ENCODE measurements around the gene GLO1.
A peak's percentile ranks its signal among the peaks of the same experiment; 100 is the strongest.

Gene GLO1

GRCh38 chr6:38658418-38659167 lies 44.4 kb downstream of the GLO1 start:
- Mint-ChIP-seq H3K9me3 (no peaks in the 10 kb centered on the region), H3K27ac (peak overlapping the region; percentile 47), H3K27me3 (no peaks in the 10 kb centered on the region), H3K36me3 (ENCODE audit: low read depth) (peaks cover 7% of the 10 kb centered on the region), H3K4me1 (ENCODE audit: low read depth) (no peaks in the 10 kb centered on the region), H3K4me3 (no peak overlapping the region)

GRCh38 chr6:38656896-38657295 lies 46.0 kb downstream of the GLO1 start:
- H3K4me3 Mint-ChIP-seq = no peak overlapping the region
- peaks cover 7% of the 10 kb centered on the region for H3K36me3 Mint-ChIP-seq (ENCODE audit: low read depth)
- no peak overlapping the region for H3K27ac Mint-ChIP-seq
- no peaks in the 10 kb centered on the region for H3K27me3 Mint-ChIP-seq
- no peaks in the 10 kb centered on the region for H3K4me1 Mint-ChIP-seq (ENCODE audit: low read depth)
- no peaks in the 10 kb centered on the region for H3K9me3 Mint-ChIP-seq

GRCh38 chr6:38654263-38654662 lies 48.7 kb downstream of the GLO1 start:
- Mint-ChIP-seq H3K27ac (no peak overlapping the region), H3K4me3 (no peak overlapping the region), H3K36me3 (ENCODE audit: low read depth) (peaks cover 6% of the 10 kb centered on the region), H3K9me3 (no peaks in the 10 kb centered on the region), H3K27me3 (no peaks in the 10 kb centered on the region), H3K4me1 (ENCODE audit: low read depth) (no peaks in the 10 kb centered on the region)

GRCh38 chr6:38651121-38651784 lies 51.7 kb downstream of the GLO1 start:
- H3K27me3 Mint-ChIP-seq = no peaks in the 10 kb centered on the region
- H3K4me3 Mint-ChIP-seq = no peak overlapping the region
- no peaks in the 10 kb centered on the region for H3K4me1 Mint-ChIP-seq (ENCODE audit: low read depth)
- no peak overlapping the region for H3K27ac Mint-ChIP-seq
- H3K9me3 Mint-ChIP-seq = no peaks in the 10 kb centered on the region
- peaks cover 5% of the 10 kb centered on the region for H3K36me3 Mint-ChIP-seq (ENCODE audit: low read depth)

- Mint-ChIP-seq H3K27ac (no peak overlapping the region), H3K9me3 (no peaks in the 10 kb centered on the region), H3K27me3 (no peaks in the 10 kb centered on the region), H3K4me1 (ENCODE audit: low read depth) (no peaks in the 10 kb centered on the region), H3K4me3 (no peak overlapping the region), H3K36me3 (ENCODE audit: low read depth) (peaks cover 5% of the 10 kb centered on the region)
These were observed 52.7 kb downstream of the GLO1 start for GRCh38 chr6:38650207-38650752.

- Mint-ChIP-seq H3K36me3 (ENCODE audit: low read depth) (peaks cover 5% of the 10 kb centered on the region), H3K27ac (no peak overlapping the region), H3K9me3 (no peaks in the 10 kb centered on the region), H3K4me3 (no peak overlapping the region), H3K4me1 (ENCODE audit: low read depth) (no peaks in the 10 kb centered on the region), H3K27me3 (no peaks in the 10 kb centered on the region)
These were observed 53.2 kb downstream of the GLO1 start for GRCh38 chr6:38649744-38650143.

DNA sequence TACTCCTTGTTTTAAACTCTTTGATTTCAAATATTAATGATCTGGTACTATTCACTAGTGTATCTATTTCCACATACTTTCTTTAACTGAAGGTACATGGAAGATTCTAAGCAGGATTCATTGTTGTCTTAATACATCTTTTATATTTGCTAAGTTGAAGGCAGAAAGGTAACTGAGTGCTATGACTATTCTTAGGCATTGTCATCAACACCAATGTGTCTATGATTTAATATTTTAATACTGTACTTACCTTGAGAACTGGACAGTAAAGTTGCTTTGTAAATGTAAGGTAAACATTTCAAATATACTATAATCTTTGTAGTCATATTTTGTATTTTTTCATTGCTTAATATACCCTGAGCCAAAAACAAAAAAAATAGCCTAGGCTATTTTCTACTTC lies 54.3 kb downstream of the GLO1 start:
- H3K4me3 Mint-ChIP-seq = no peak overlapping the region
- H3K4me1 Mint-ChIP-seq (ENCODE audit: low read depth) = no peaks in the 10 kb centered on the region
- peaks cover 5% of the 10 kb centered on the region for H3K36me3 Mint-ChIP-seq (ENCODE audit: low read depth)
- H3K27me3 Mint-ChIP-seq = no peaks in the 10 kb centered on the region
- no peak overlapping the region for H3K27ac Mint-ChIP-seq
- H3K9me3 Mint-ChIP-seq = no peaks in the 10 kb centered on the region

DNA sequence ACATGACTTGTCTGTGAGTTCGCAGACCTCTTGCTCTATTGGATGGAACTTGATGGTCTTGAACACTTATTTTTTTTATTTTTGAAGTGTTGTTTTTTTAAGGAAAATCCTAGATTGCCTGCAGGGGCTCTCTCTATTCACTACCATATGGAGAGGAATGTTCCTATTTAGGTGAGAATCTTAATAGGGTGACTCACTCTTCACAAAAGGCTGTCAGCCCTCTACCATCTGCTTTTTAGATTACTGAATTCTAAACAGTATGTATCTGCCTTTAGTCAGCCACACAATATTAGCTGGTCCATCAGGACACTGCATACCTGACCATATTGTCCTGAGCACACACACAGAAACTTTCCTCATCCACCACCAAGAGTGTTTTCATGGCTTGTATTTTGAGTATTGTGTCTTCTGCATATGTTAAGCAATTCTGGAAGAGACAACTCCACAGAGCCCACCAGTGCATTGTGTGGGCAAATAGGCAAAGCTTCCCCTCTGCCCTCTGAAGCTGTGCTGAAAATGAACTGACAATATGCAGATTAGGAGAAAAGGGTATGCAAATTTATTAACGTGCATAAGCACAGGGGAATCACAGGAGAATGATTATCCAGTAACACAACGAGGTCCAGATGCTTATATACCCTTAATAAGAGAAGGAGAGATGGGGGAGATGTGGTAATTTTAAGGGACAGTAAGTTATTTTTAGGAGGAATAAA lies 56.6 kb downstream of the GLO1 start:
- no peaks in the 10 kb centered on the region for H3K27me3 Mint-ChIP-seq
- H3K36me3 Mint-ChIP-seq (ENCODE audit: low read depth) = peaks cover 3% of the 10 kb centered on the region
- no peaks in the 10 kb centered on the region for H3K4me1 Mint-ChIP-seq (ENCODE audit: low read depth)
- H3K9me3 Mint-ChIP-seq = no peaks in the 10 kb centered on the region
- H3K4me3 Mint-ChIP-seq = no peak overlapping the region
- H3K27ac Mint-ChIP-seq = no peak overlapping the region

GRCh38 chr6:38644951-38645350 lies 58.0 kb downstream of the GLO1 start:
- Mint-ChIP-seq H3K36me3 (ENCODE audit: low read depth) (no peaks in the 10 kb centered on the region), H3K27me3 (no peaks in the 10 kb centered on the region), H3K27ac (no peak overlapping the region), H3K9me3 (no peaks in the 10 kb centered on the region), H3K4me3 (no peak overlapping the region), H3K4me1 (ENCODE audit: low read depth) (peaks cover 8% of the 10 kb centered on the region)

DNA sequence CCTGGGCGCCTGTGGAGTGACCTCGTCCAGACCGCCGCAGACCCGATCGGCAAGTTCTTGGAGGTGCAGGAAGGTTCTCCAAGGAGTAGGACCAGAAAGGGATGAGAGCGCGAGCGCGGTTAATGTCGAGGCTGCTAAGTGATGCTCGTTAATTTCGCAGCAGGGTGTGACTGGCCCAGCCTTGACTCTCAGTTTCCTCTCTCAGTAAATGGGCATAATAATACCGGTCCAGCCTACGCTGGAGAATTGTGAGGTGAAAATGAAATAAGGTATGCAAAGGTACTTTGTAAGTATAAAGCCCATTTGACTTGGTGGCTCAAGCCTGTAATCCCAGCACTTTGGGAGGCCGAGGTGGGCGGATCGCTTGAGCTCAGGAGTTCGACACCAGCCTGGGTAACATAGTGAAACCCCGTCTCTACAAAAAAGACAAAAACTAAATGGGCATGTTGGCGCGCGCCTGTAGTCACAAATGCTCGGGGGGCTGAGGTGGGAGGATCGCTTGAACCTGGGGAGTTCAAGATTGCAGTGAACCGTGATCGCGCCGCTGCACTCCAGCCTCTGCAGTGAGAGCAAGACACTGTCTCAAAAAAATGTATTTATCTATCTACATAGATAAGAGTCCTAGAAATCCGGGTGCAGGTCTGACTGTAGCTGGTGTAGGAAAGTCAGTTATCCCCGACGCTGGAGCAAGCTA lies 62.6 kb downstream of the GLO1 start:
- Mint-ChIP-seq H3K27me3 (no peaks in the 10 kb centered on the region), H3K9me3 (no peaks in the 10 kb centered on the region), H3K4me1 (ENCODE audit: low read depth) (peaks cover 43% of the 10 kb centered on the region), H3K36me3 (ENCODE audit: low read depth) (no peaks in the 10 kb centered on the region), H3K4me3 (peak overlapping the region; percentile 91), H3K27ac (peak overlapping the region; percentile 88)

GRCh38 chr6:38639498-38640215 lies 63.3 kb downstream of the GLO1 start, which contains the start of gene BTBD9:
TSS of gene BTBD9 (minus strand) at chr6:38639929.
- Mint-ChIP-seq H3K36me3 (ENCODE audit: low read depth) (no peaks in the 10 kb centered on the region), H3K4me1 (ENCODE audit: low read depth) (peaks cover 50% of the 10 kb centered on the region), H3K9me3 (no peaks in the 10 kb centered on the region), H3K4me3 (peak within 1 kb of the TSS; percentile 91), H3K27me3 (no peaks in the 10 kb centered on the region), H3K27ac (peak within 1 kb of the TSS; percentile 88)

- Mint-ChIP-seq H3K27me3 (no peaks in the 10 kb centered on the region), H3K4me1 (ENCODE audit: low read depth) (peaks cover 57% of the 10 kb centered on the region), H3K4me3 (peak overlapping the region; percentile 91), H3K36me3 (ENCODE audit: low read depth) (no peaks in the 10 kb centered on the region), H3K9me3 (no peaks in the 10 kb centered on the region), H3K27ac (peak overlapping the region; percentile 66)
These were observed 63.9 kb downstream of the GLO1 start for GRCh38 chr6:38638941-38639497.

- Mint-ChIP-seq H3K36me3 (ENCODE audit: low read depth) (no peaks in the 10 kb centered on the region), H3K27ac (no peak overlapping the region), H3K4me1 (ENCODE audit: low read depth) (peaks cover 58% of the 10 kb centered on the region), H3K27me3 (no peaks in the 10 kb centered on the region), H3K4me3 (no peak overlapping the region), H3K9me3 (no peaks in the 10 kb centered on the region)
These were observed 65.2 kb downstream of the GLO1 start for GRCh38 chr6:38637756-38638155.

GRCh38 chr6:38636027-38636426 lies 66.9 kb downstream of the GLO1 start:
- H3K9me3 Mint-ChIP-seq = peaks cover 4% of the 10 kb centered on the region
- H3K36me3 Mint-ChIP-seq (ENCODE audit: low read depth) = peaks cover 5% of the 10 kb centered on the region
- H3K27ac Mint-ChIP-seq = peak overlapping the region; percentile 27
- H3K4me3 Mint-ChIP-seq = no peak overlapping the region
- no peaks in the 10 kb centered on the region for H3K27me3 Mint-ChIP-seq
- H3K4me1 Mint-ChIP-seq (ENCODE audit: low read depth) = peaks cover 56% of the 10 kb centered on the region

All from stimulated activated naive CD8-positive, alpha-beta T cell treated with anti-CD3 and anti-CD28 coated beads, Interleukin-15, Interleukin-2, amounts not matched to agents 100 ng/mL and 50 ng/mL, for 24 hours (primary cell).